ENCODE data around the gene TMSB10.

- TF ChIP-seq POLR2A (IDR thresholded peaks at IDR 0.05) (no peak), POLR2AphosphoS5 (IDR thresholded peaks at IDR 0.05) (peak in 1 of 3 donors; percentile 43)
- TF ChIP-seq, protein P1, sequence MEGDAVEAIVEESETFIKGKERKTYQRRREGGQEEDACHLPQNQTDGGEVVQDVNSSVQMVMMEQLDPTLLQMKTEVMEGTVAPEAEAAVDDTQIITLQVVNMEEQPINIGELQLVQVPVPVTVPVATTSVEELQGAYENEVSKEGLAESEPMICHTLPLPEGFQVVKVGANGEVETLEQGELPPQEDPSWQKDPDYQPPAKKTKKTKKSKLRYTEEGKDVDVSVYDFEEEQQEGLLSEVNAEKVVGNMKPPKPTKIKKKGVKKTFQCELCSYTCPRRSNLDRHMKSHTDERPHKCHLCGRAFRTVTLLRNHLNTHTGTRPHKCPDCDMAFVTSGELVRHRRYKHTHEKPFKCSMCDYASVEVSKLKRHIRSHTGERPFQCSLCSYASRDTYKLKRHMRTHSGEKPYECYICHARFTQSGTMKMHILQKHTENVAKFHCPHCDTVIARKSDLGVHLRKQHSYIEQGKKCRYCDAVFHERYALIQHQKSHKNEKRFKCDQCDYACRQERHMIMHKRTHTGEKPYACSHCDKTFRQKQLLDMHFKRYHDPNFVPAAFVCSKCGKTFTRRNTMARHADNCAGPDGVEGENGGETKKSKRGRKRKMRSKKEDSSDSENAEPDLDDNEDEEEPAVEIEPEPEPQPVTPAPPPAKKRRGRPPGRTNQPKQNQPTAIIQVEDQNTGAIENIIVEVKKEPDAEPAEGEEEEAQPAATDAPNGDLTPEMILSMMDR (IDR thresholded peaks at IDR 0.05 in 8 of 11, conservative IDR thresholded peaks at IDR 0.05 in 3 of 11) = no peak
Measured at GRCh38 chr2:84880645-84881521, 24.6 kb upstream of the TMSB10 start, which contains the start of gene TRABD2A.
